LNCAP (cell line): Measurements from ENCODE around the gene MAN1C1.

ENCODE experiments used
- TF ChIP-seq, protein P1 (sequence below): fragments of 450-650 bp; IDR thresholded peaks from 2 replicates; pipeline ENCODE4 v1.5.1; 2017; ENCODE audit warnings: mild to moderate bottlenecking

Gene MAN1C1

DNA sequence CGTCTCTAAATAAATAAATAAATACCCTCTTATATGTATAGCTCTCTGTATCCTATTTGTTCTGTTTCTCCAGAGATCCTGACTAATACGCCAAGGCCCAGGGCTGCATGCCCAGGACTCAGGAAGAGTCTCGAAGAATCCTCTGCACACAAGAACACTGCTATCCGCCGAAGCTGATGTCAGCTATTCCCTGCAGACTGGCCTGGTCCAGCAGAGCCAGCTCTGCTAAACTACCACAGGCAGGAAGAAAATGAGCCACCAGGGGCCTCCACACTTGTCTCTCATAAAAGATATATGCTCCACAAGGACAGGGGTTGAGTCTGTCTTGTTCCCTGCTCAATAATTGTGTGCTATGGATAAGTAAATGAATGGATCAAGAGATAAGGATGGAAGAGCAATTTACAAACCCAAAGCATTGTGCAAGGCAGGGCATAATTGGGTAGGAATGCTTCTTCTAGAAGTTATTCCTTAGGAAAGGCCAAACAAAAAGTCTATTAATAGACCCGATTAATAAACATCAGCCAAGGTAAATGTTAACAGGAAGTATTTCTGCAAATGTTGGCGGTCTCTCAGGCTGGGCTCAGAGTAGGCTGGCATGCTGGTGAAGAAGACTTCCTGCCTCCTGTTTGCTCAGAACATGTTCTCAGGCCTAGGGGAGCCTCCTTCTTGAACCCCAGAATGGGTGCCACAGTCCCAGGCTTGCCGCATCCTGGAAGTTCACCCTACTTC lies 26.3 kb upstream of the MAN1C1 start:
- TF ChIP-seq, protein P1, sequence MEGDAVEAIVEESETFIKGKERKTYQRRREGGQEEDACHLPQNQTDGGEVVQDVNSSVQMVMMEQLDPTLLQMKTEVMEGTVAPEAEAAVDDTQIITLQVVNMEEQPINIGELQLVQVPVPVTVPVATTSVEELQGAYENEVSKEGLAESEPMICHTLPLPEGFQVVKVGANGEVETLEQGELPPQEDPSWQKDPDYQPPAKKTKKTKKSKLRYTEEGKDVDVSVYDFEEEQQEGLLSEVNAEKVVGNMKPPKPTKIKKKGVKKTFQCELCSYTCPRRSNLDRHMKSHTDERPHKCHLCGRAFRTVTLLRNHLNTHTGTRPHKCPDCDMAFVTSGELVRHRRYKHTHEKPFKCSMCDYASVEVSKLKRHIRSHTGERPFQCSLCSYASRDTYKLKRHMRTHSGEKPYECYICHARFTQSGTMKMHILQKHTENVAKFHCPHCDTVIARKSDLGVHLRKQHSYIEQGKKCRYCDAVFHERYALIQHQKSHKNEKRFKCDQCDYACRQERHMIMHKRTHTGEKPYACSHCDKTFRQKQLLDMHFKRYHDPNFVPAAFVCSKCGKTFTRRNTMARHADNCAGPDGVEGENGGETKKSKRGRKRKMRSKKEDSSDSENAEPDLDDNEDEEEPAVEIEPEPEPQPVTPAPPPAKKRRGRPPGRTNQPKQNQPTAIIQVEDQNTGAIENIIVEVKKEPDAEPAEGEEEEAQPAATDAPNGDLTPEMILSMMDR = peak; percentile 23; the same call in 1 of the 2 replicates

DNA sequence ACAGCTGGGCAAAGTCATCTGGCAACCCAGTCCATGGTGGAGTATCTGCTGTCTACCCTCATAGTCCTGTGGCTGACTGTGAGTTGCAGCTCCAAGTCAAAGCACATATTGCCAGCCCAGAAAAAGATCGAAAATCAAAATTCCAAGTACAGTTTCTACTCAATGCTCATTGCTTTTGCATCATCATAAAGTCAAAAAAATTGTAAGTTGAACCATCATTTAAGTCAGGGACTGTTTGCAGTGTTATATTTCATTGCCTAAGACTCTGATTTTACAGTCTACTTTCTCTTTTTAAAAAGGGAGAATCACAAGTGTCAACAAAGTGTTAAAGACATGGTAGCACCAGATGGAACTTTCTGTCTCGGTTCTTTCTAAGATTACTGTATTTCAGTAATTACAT lies 22.7 kb upstream of the MAN1C1 start:
- TF ChIP-seq, protein P1 = no peak

DNA sequence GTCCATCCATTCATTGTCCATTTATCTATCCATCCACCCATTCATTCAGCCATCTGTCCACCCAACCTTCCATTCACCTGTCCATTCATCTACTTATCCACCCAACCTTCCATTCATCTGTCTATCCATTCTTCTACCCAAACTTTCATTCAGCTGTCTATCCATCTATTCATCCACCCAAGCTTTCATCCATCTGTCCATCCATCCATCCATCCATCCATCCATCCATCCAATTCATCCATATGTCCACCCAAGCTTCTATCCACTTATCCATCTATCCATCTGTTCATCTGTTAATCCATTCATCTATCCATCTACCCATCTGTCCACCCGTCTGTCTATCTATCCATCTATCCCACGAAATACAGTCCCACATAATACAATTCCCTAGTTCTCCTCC lies 21.6 kb upstream of the MAN1C1 start:
- TF ChIP-seq, protein P1 = no peak

DNA sequence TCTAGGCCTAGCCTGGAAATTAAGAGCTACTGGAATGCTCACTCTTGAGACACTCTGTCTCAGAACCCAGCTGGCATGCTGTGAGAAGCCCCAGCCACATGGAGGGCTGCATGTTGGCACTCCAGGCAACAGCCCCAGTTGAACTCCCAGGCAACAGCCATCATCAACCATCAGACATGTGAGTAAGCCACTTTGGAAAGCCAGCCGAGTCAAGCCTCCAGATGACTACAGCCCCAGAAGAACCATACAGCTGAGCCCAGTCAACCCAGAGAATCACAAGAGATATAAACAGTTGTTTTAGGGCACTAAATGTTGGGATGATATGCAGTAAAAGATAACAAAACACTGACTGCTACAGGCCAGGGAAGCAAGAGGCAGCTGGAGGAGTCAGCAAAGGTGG lies 17.7 kb upstream of the MAN1C1 start:
- TF ChIP-seq, protein P1 = no peak

DNA sequence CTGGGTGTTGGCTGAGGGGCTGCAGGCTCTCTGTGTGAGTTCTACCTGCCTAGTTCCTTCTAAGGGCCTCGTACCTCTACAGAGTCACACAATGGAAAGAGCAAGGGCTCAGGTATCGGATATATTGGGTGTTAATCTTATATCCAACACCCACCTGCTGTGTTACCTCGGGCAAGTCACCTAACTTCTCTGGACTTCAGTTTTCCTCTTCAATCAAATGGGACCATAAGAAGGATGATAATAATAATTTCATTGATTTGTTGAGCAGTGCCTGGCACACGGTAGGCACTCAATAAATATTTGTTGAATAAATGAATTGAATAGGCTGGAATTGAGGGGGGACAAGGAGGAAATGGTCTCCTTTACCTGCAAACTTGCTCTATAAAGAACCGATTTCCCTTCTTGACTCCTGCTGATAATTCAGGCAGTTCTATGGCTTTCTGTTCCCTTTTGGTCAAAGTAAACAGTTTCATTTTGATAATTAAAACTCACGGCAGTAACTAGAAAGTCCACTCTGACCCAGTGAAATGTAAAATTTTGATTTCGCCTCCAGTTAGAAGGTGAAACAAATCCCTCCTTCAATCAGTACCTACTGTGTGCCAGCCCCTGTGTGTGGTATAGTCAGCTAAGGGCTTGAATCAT lies 16.5 kb upstream of the MAN1C1 start:
- TF ChIP-seq, protein P1 = no peak

DNA sequence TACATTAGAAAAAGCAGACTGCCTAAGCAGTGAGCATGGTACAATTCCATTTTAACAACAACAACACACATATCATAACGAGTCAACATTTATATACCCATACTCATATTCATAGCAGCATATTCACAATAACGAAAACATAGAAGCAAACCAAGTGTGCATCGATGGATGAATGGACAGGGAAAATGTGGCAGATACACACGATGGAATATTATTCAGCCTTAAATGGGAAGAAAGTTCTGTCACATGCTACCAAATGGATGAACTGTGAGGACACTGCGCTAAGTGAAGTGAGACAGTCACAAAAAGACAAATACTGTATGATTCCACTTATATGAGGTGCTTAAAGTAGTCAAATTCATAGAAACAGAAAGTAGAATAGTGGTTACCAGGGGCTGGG lies 9.5 kb upstream of the MAN1C1 start:
- TF ChIP-seq, protein P1 = no peak

DNA sequence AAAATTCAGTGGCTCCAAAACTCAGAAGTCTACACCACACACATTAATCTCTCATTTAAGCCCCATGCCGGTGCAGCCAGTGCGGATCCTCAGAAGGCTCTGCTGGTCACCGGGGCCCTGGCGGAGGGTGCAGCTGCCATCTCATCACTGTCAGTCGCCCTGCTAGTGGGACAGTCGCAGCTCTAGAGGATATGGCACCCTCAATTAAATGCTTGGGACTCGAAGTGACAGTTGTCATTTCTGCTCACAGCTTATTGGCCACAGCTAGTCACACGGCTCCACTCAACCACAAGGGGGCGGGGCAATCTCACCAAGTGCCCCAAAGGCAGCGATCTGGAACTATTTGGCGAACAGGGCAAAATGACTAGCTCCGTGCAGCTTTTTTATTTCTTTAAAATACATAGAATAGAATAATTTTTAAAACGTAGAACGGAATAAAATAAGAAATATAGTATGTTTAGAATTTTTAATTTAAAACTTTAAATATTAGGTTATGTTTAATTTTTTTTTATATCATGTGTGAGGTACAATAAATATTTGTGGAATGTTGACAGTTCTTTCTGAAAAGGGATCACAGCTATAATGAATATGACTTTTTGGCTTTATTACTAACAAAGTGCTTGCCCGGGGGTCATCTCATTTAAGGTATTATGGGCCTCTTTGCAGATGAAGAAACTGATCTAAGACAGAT lies 8.0 kb upstream of the MAN1C1 start:
- TF ChIP-seq, protein P1 = peak; percentile 29; the same call in 1 of the 2 replicates
